GM12874 (cell line): ENCODE measurements around the gene KRT9.

Experiments
- CTCF ChIP-seq: IDR thresholded peaks from 2 replicates; pipeline ENCODE4 v1.5.1; 2011; ENCODE audit warnings: low read depth, mild to moderate bottlenecking, control low read depth, low read length, moderate library complexity; ENCODE audit not compliant: insufficient read depth

KRT9 gene

DNA sequence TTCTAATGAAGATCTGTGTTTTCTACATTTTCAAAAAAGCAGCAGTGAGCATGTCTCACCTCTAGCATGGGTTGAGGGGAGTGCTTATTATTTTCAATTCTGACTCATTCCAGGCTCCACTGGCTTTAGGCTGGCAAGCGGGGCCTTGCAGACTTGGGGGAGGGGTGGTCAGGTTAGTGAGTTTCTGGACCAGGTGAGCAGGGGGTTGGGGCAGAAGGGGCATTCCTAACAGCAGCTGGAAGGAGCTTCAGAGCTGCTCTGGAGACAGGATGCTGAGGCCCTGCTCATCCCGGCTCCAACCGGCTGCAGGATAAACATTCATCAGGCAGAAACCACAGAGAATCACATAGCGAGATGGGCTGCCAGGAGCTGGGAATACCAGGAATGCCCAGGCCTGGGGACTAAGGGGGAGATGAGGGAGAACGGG lies 33.3 kb downstream of the KRT9 start:
- no peak for TF ChIP-seq CTCF

GRCh38 chr17:41537990-41538389 lies 33.9 kb downstream of the KRT9 start:
- TF ChIP-seq CTCF = no peak

DNA sequence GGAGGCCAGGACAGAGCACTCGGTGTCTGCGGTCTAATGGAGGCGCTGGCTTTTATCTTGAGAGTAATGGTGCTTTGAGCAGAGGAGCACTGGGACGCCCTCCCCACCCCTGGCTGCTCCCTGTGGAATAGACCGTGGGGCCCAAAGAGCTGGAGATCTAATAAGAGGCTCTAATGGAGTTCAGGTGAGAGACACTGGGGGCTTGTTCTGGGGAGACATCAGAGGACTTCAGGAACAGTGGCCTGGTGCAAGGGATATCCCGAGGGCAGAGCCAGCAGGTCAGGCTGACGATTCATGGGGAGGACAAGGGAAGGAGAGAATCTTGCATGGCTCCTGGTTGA lies 34.3 kb downstream of the KRT9 start:
- TF ChIP-seq CTCF = no peak

DNA sequence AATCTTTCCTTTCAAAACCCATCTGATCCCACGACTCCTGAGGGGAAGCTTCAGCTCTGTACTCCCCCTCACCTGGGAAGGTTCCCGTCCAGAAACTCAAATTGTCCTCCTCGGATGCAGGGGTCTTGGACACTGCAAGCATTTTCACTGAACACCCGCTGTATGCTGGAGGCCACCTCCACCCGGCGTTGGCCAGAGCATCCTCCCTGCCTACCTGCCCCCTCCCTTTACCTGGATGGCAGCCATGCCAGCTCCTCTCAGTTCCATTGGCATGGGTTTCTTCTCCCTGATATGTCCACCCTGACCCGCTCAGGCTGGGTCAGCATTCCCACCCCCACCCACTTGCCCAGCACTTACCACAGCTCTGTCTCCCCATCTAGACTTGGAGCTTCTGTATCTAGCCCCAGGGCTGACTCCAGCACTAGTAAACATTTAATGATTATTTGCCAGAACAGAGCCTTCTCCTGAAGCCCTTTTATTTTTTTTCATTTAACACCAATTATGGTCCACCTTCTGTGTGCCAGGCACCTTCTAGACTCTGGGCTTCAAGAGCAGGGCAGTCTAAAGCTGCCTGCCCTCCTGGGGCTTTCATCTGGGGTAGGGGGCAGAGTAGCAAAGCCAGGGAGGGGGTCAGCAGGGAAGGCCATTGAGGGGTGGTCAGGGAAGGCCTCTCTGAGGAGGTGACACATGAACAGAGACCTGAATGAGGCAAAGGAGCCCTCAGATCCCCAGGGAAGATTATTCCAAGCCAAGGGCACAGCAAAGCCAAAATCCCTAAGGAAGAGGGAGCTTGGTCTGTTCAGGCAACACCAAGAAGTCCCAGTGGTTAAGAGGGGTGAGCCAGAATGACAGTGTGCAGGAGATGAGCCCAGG lies 34.9 kb downstream of the KRT9 start:
- no peak for TF ChIP-seq CTCF

DNA sequence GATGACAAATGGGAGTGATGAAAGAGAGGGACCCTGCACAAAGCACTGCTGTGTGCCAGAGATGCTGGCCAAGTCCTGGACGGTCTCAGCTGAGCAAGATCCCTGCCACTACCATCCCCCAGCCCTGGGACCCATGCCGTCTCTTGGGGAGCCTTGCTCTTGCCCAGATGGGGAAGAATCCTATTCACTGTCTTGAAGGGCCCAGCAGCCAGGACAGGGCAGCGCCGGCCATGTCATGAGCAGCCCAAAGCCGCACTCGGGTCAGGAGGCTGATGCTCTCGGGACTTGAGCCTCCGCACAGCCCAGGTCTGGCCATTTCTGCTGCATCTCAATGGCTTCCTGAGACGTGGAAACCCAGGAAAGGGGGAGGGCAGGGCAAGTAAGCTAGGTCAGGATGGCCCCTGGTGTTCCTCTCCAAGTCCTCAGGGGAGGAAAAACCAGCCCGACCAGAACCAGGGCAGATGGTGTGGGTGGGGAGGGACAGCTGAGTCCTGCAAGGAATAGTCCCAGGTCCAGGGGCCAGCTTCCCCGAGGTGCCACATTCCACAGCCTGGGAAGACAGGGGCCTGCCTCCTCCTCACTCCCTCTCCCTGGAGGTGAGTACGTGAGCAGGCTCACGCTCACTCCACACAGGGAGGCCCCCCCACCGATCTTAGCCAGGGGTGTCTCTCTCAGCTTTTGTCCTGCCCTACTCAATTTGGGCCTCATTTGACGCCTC lies 35.9 kb downstream of the KRT9 start:
- TF ChIP-seq CTCF = no peak

- no peak for TF ChIP-seq CTCF
These were observed 36.8 kb downstream of the KRT9 start for GRCh38 chr17:41534899-41535546.

- no peak for TF ChIP-seq CTCF
These were observed 38.2 kb downstream of the KRT9 start for GRCh38 chr17:41533613-41534012.
